K562 (cell line): ENCODE results near the gene USHBP1. TPM values are rescaled to one million over a fixed set of nuclear protein-coding genes. Genes with fewer than 3 reads are reported as not detected.

Experiments
- BHLHE40 ChIP-seq: IDR thresholded peaks from 2 replicates; pipeline ENCODE4 v1.6.1; 2011; ENCODE audit warnings: low read length, improper control_type of control experiment
- NR2C1 ChIP-seq, 2 experiments: fragments of 450-650 bp; IDR thresholded peaks; 2 replicates each; pipeline ENCODE4 v1.6.1; 2017; ENCODE audit warnings: mild to moderate bottlenecking in 2 of 2, antibody characterized with exemption in 1 of 2, inconsistent platforms in 1 of 2, missing compliant biosample characterization in 1 of 2, missing genetic modification characterization in 1 of 2
- POLR2G ChIP-seq: fragments of 200-400 bp; formaldehyde crosslinking; IDR thresholded peaks from 2 replicates; pipeline ENCODE4 v1.6.1; 2017; ENCODE audit warnings: low read depth, mild to moderate bottlenecking, antibody characterized with exemption, low read length, moderate library complexity
- TAF15 ChIP-seq: fragments of 200-400 bp; formaldehyde crosslinking; IDR thresholded peaks from 2 replicates; pipeline ENCODE4 v1.6.1; 2017; ENCODE audit warnings: mild to moderate bottlenecking, low read depth, low read length, moderate library complexity
- ZNF253 ChIP-seq: fragments of 250-450 bp; sonication (Bioruptor Pico); conservative IDR thresholded peaks from 2 replicates; pipeline ENCODE4 v1.6.1; 2021; ENCODE audit warnings: mild to moderate bottlenecking
- polyA plus RNA-seq, 8 experiments: library from polyadenylated mRNA; depleted of rRNA in 4 of 8; stranded (reverse) in 5 of 8; unstranded in 3 of 8; fragments of >200 nt; fragmentation: Nextera tagmentation in 2 of 8; fragmentation: Illumina TruSeq in 1 of 8; extraction: Ambion mirVana in 2 of 8; extraction: Trizol in 1 of 8; gene quantifications; 2 replicates each; pipeline versions ENCODE4 v1.2.1 to v1.2.3, GENCODE V29; 2011 to 2014; ENCODE audit warnings: inconsistent platforms in 1 of 8, missing spikeins in 1 of 8
- total RNA-seq, 7 experiments: library from RNA; depleted of rRNA in 6 of 7; stranded (reverse); fragments of >200 nt in 6 of 7; fragmentation: Illumina TruSeq in 2 of 7; extraction: Trizol in 2 of 7; gene quantifications; 2 replicates each; pipeline versions ENCODE4 v1.2.1 to v1.2.3, GENCODE V29; 2011 to 2021; ENCODE audit warnings: low replicate concordance in 1 of 7
- TF ChIP-seq, protein P1 (sequence below): fragments of 200-600 bp; sonication (generic); IDR thresholded peaks from one replicate; pipeline ENCODE4 v1.6.1; 2012; ENCODE audit warnings: mild to moderate bottlenecking, low read depth, low read length, inconsistent platforms
- TF ChIP-seq, protein P2 (sequence below), 2 experiments: fragments of 450-650 bp; formaldehyde crosslinking in 1 of 2; IDR thresholded peaks; 2 replicates each; pipeline versions ENCODE4 v1.4.0 to v1.6.1; 2014 to 2020; ENCODE audit warnings: mild to moderate bottlenecking in 2 of 2, borderline replicate concordance in 1 of 2, low read depth in 1 of 2

Gene USHBP1
- total and polyA plus RNA-seq, 9 of the 15 experiments (the other 6 are each of a cell fraction or from before 2014, with no cell fraction given) = 0.03 to 0.10 (median 0.05) TPM; not detected in 5

DNA sequence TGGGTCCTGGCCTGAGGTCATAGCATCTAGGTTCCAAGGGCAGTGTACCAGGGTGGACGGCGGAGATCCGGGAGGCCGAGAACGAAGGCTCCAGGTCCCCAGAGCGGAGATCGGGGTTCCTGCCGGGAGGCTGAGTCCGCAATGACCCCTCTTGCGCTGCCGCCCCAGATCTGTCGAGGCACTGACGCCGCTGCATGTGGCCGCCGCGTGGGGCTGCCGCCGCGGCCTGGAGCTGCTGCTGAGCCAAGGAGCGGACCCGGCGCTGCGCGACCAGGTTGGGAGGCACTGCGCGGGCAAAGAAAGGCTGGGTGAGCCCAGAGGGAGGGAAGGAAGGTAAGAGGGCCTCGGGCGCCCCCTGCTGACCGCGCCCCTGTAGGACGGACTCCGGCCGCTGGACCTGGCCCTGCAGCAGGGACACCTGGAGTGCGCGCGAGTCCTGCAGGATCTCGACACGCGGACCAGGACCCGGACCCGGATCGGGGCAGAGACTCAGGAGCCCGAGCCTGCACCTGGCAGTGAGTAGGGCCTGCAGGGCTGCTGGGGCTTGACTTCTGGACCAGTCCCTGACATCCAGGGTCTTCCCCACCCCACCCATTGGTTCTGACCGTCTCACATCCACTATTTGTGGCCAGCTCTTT, 18.1 kb upstream of the USHBP1 start (continued):
- TF ChIP-seq, protein P1, sequence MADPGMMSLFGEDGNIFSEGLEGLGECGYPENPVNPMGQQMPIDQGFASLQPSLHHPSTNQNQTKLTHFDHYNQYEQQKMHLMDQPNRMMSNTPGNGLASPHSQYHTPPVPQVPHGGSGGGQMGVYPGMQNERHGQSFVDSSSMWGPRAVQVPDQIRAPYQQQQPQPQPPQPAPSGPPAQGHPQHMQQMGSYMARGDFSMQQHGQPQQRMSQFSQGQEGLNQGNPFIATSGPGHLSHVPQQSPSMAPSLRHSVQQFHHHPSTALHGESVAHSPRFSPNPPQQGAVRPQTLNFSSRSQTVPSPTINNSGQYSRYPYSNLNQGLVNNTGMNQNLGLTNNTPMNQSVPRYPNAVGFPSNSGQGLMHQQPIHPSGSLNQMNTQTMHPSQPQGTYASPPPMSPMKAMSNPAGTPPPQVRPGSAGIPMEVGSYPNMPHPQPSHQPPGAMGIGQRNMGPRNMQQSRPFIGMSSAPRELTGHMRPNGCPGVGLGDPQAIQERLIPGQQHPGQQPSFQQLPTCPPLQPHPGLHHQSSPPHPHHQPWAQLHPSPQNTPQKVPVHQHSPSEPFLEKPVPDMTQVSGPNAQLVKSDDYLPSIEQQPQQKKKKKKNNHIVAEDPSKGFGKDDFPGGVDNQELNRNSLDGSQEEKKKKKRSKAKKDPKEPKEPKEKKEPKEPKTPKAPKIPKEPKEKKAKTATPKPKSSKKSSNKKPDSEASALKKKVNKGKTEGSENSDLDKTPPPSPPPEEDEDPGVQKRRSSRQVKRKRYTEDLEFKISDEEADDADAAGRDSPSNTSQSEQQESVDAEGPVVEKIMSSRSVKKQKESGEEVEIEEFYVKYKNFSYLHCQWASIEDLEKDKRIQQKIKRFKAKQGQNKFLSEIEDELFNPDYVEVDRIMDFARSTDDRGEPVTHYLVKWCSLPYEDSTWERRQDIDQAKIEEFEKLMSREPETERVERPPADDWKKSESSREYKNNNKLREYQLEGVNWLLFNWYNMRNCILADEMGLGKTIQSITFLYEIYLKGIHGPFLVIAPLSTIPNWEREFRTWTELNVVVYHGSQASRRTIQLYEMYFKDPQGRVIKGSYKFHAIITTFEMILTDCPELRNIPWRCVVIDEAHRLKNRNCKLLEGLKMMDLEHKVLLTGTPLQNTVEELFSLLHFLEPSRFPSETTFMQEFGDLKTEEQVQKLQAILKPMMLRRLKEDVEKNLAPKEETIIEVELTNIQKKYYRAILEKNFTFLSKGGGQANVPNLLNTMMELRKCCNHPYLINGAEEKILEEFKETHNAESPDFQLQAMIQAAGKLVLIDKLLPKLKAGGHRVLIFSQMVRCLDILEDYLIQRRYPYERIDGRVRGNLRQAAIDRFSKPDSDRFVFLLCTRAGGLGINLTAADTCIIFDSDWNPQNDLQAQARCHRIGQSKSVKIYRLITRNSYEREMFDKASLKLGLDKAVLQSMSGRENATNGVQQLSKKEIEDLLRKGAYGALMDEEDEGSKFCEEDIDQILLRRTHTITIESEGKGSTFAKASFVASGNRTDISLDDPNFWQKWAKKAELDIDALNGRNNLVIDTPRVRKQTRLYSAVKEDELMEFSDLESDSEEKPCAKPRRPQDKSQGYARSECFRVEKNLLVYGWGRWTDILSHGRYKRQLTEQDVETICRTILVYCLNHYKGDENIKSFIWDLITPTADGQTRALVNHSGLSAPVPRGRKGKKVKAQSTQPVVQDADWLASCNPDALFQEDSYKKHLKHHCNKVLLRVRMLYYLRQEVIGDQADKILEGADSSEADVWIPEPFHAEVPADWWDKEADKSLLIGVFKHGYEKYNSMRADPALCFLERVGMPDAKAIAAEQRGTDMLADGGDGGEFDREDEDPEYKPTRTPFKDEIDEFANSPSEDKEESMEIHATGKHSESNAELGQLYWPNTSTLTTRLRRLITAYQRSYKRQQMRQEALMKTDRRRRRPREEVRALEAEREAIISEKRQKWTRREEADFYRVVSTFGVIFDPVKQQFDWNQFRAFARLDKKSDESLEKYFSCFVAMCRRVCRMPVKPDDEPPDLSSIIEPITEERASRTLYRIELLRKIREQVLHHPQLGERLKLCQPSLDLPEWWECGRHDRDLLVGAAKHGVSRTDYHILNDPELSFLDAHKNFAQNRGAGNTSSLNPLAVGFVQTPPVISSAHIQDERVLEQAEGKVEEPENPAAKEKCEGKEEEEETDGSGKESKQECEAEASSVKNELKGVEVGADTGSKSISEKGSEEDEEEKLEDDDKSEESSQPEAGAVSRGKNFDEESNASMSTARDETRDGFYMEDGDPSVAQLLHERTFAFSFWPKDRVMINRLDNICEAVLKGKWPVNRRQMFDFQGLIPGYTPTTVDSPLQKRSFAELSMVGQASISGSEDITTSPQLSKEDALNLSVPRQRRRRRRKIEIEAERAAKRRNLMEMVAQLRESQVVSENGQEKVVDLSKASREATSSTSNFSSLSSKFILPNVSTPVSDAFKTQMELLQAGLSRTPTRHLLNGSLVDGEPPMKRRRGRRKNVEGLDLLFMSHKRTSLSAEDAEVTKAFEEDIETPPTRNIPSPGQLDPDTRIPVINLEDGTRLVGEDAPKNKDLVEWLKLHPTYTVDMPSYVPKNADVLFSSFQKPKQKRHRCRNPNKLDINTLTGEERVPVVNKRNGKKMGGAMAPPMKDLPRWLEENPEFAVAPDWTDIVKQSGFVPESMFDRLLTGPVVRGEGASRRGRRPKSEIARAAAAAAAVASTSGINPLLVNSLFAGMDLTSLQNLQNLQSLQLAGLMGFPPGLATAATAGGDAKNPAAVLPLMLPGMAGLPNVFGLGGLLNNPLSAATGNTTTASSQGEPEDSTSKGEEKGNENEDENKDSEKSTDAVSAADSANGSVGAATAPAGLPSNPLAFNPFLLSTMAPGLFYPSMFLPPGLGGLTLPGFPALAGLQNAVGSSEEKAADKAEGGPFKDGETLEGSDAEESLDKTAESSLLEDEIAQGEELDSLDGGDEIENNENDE = no peak
- TF ChIP-seq POLR2G = peak; percentile 74
- TF ChIP-seq, protein P2, sequence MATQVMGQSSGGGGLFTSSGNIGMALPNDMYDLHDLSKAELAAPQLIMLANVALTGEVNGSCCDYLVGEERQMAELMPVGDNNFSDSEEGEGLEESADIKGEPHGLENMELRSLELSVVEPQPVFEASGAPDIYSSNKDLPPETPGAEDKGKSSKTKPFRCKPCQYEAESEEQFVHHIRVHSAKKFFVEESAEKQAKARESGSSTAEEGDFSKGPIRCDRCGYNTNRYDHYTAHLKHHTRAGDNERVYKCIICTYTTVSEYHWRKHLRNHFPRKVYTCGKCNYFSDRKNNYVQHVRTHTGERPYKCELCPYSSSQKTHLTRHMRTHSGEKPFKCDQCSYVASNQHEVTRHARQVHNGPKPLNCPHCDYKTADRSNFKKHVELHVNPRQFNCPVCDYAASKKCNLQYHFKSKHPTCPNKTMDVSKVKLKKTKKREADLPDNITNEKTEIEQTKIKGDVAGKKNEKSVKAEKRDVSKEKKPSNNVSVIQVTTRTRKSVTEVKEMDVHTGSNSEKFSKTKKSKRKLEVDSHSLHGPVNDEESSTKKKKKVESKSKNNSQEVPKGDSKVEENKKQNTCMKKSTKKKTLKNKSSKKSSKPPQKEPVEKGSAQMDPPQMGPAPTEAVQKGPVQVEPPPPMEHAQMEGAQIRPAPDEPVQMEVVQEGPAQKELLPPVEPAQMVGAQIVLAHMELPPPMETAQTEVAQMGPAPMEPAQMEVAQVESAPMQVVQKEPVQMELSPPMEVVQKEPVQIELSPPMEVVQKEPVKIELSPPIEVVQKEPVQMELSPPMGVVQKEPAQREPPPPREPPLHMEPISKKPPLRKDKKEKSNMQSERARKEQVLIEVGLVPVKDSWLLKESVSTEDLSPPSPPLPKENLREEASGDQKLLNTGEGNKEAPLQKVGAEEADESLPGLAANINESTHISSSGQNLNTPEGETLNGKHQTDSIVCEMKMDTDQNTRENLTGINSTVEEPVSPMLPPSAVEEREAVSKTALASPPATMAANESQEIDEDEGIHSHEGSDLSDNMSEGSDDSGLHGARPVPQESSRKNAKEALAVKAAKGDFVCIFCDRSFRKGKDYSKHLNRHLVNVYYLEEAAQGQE (IDR thresholded peaks at IDR 0.05; ENCODE audit: borderline replicate concordance) = peak; percentile 89
- TF ChIP-seq, protein P2 (CRISPR knock-in tag; IDR thresholded peaks at IDR 0.05; ENCODE audit: low read depth) = no peak
- TF ChIP-seq TAF15 = no peak
- TF ChIP-seq NR2C1 (IDR thresholded peaks at IDR 0.05) = no peak
- no peak for TF ChIP-seq NR2C1 (tag; IDR thresholded peaks at IDR 0.05)
- TF ChIP-seq ZNF253 (CRISPR knock-in tag) = no peak
- TF ChIP-seq BHLHE40 = no peak
